GM12874 (cell line): ENCODE data around the gene RCBTB2.

ENCODE experiments used
- CTCF ChIP-seq: IDR thresholded peaks from 2 replicates; pipeline ENCODE4 v1.5.1; 2011; ENCODE audit warnings: low read depth, mild to moderate bottlenecking, control low read depth, low read length, moderate library complexity; ENCODE audit not compliant: insufficient read depth

The RCBTB2 gene

GRCh38 chr13:48500652-48501197, 32.2 kb downstream of the RCBTB2 start:
- no peak for TF ChIP-seq CTCF

GRCh38 chr13:48497669-48498068, 35.2 kb downstream of the RCBTB2 start:
- no peak for TF ChIP-seq CTCF

GRCh38 chr13:48496271-48497161, 36.4 kb downstream of the RCBTB2 start:
- TF ChIP-seq CTCF = no peak

GRCh38 chr13:48494874-48495273, 38.0 kb downstream of the RCBTB2 start:
- no peak for TF ChIP-seq CTCF

GRCh38 chr13:48493851-48494250, 39.0 kb downstream of the RCBTB2 start:
- no peak for TF ChIP-seq CTCF

- no peak for TF ChIP-seq CTCF
Measured at GRCh38 chr13:48493066-48493765, 39.7 kb downstream of the RCBTB2 start.

- TF ChIP-seq CTCF = no peak
Measured at GRCh38 chr13:48492470-48493065, 40.3 kb downstream of the RCBTB2 start.
